H1 (cell line): ENCODE results near the gene PKNOX1.

Source experiments
- GABPA ChIP-seq: IDR thresholded peaks from 2 replicates; pipeline ENCODE4 v1.6.1; 2011; ENCODE audit warnings: mild to moderate bottlenecking, low read length, moderate library complexity, borderline replicate concordance; ENCODE audit not compliant: insufficient read depth
- SP1 ChIP-seq: IDR thresholded peaks from 2 replicates; pipeline ENCODE4 v1.6.1; 2011; ENCODE audit warnings: low read depth, low read length

- TF ChIP-seq GABPA (no peak), SP1 (no peak)
These were observed 22.7 kb downstream of the PKNOX1 start for GRCh38 chr21:42997053-42997452.
